ENCODE measurements around the gene DDR2. TPM values are rescaled to one million over a fixed set of nuclear protein-coding genes. Genes with fewer than 3 reads are reported as not detected.
A peak's percentile ranks its signal among the peaks of the same experiment; 100 is the strongest.

The DDR2 gene
- total RNA-seq, 1 donor from 2014 or later: 0.69 TPM

DNA sequence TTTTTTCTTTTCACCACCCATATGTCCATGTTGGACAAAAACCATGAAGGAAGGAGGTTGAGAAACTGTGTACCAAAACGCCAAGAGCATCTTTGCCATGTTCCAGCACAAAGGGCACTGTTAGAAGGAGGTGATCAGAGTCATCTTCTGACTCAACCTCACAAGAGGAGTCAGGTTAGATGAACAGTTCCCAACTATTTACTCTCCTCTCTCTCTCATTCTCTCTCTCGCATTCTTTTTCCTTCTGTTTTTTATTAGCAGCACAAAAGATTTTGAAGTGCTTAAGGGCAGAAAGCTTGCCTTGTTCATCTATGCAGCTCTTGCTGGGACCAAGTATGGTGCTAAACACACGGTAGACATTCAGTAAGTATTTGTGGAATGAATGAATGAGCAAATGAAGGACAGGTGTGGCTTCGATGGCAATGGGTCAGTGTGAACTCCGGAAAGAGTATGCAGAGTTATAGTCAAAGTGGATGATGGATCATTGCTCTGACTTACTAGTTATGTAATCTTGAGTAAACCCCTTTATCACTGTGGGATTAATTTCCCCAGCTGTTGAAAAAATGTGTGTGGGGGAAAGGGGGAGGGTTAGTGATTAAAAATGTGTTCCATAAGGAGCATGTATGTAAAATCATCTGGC, 33.9 kb downstream of the DDR2 start:
- Histone ChIP-seq H3K4me1 (peaks cover 12% of the 10 kb centered on the region), H3K9ac (no peak overlapping the region), H3K9me3 (ENCODE audit: low read depth) (no peaks in the 10 kb centered on the region), H2AFZ (replicated peaks) (peak overlapping the region; percentile 52), H3K79me2 (ENCODE audit: low read depth) (no peaks in the 10 kb centered on the region), H3K36me3 (no peaks in the 10 kb centered on the region), H4K20me1 (ENCODE audit: low read depth) (no peaks in the 10 kb centered on the region), H3F3A (ENCODE audit: low read depth) (peaks cover 7% of the 10 kb centered on the region), H3K4me2 (no peak overlapping the region), H3K4me3 (no peak overlapping the region), H3K27ac (no peak overlapping the region), H3K27me3 (no peaks in the 10 kb centered on the region)
- Mint-ChIP-seq H3K9me3 (no peaks in the 10 kb centered on the region), H3K4me3 (no peak overlapping the region), H3K27ac (no peak overlapping the region), H3K4me1 (no peaks in the 10 kb centered on the region), H3K27me3 (ENCODE audit: insufficient read depth, low read depth) (no peaks in the 10 kb centered on the region), H3K36me3 (no peaks in the 10 kb centered on the region)
- no peak for DNase-seq (ENCODE audit: low spot score)
- TF ChIP-seq EZH2 (IDR thresholded peaks at IDR 0.05): no peak
- TF ChIP-seq EZH2phosphoT487 (IDR thresholded peaks at IDR 0.05): no peak
- TF ChIP-seq, protein P1, sequence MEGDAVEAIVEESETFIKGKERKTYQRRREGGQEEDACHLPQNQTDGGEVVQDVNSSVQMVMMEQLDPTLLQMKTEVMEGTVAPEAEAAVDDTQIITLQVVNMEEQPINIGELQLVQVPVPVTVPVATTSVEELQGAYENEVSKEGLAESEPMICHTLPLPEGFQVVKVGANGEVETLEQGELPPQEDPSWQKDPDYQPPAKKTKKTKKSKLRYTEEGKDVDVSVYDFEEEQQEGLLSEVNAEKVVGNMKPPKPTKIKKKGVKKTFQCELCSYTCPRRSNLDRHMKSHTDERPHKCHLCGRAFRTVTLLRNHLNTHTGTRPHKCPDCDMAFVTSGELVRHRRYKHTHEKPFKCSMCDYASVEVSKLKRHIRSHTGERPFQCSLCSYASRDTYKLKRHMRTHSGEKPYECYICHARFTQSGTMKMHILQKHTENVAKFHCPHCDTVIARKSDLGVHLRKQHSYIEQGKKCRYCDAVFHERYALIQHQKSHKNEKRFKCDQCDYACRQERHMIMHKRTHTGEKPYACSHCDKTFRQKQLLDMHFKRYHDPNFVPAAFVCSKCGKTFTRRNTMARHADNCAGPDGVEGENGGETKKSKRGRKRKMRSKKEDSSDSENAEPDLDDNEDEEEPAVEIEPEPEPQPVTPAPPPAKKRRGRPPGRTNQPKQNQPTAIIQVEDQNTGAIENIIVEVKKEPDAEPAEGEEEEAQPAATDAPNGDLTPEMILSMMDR (IDR thresholded peaks at IDR 0.05): no peak

DNA sequence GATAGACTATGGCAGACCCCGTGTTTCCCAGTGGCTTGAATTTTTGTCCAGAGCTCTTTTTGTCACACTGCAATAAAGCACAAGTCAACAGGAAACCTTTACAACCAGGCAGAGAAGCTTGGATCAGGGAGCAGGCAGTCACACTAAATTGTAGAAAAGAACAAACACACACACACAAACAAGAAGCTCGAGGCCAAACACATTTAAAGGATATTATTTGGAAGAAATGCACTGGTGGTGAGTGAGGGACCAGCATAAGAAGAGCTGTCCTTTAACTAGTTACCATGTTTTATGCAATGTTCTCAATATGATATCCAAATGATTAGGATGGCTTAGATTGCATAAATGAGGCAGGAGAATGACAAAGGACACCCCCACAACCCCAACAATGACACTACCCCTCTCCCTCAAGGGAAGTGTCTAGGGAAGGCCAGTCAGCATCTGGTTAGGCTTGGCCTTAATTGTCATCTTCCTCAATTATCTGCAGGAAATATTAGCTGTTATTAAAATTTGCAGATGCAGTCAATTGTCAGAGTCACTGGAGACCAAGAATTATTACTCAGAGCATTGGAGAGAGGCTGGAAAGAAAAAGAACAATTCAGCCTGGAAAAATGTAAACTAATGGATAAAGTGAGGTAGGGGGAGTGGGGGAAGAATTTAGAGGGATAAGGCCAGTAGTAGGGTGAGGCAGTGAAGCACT, 35.3 kb downstream of the DDR2 start:
- no peaks in the 10 kb centered on the region for H3K27me3 ChIP-seq
- H4K20me1 ChIP-seq (ENCODE audit: low read depth): no peaks in the 10 kb centered on the region
- no peaks in the 10 kb centered on the region for H3K79me2 ChIP-seq (ENCODE audit: low read depth)
- peaks cover 7% of the 10 kb centered on the region for H3F3A ChIP-seq (ENCODE audit: low read depth)
- Mint-ChIP-seq H3K9me3 (no peaks in the 10 kb centered on the region), H3K4me1 (no peaks in the 10 kb centered on the region), H3K4me3 (no peak overlapping the region), H3K27me3 (ENCODE audit: insufficient read depth, low read depth) (no peaks in the 10 kb centered on the region), H3K27ac (no peak overlapping the region), H3K36me3 (no peaks in the 10 kb centered on the region)
- DNase-seq (ENCODE audit: low spot score): no peak
- TF ChIP-seq, protein P1 (IDR thresholded peaks at IDR 0.05): no peak
- TF ChIP-seq EZH2phosphoT487 (IDR thresholded peaks at IDR 0.05) (no peak), EZH2 (IDR thresholded peaks at IDR 0.05) (no peak)
- no peak overlapping the region for H2AFZ ChIP-seq (replicated peaks)
- no peak overlapping the region for H3K4me3 ChIP-seq
- H3K4me1 ChIP-seq: peaks cover 12% of the 10 kb centered on the region
- H3K4me2 ChIP-seq: no peak overlapping the region
- no peak overlapping the region for H3K9ac ChIP-seq
- H3K9me3 ChIP-seq (ENCODE audit: low read depth): no peaks in the 10 kb centered on the region
- no peaks in the 10 kb centered on the region for H3K36me3 ChIP-seq
- no peak overlapping the region for H3K27ac ChIP-seq

DNA sequence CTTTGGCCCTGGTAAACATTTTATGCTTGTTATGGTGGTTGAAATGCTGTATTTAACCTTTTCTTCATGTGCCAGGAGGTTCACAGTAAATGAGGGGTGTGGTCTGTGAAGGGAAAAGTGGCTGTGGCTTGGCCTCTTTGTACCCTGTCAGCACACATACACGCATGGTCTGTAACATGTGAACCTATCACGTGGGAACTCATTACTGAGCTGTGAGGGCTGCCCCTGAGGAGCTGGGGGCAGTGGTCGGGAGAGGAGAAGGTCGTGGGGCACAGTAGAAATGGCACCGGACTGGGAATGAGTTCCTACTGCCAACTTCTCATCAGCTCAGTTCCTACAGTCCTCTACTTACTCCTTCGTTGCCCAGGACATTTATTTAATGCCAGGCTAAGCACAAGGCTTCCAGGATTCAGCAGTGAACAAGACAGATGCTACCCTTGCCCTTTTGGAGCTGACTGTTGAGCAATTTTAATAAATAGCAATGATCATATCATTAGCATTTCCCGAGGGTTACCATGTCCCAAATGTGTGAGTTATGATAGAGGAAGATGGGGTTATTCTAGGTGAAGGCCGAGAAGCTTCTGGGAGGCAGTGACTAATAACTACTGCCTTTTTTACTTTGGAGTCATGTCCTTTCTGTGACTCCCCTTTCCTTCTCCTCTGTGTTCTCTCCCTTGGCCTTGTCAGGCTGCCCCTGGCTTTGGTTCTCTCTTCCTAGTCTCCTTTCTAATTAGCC, 38.8 kb downstream of the DDR2 start:
- no peak overlapping the region for H3K9ac ChIP-seq
- no peak overlapping the region for H3K4me2 ChIP-seq
- H3K36me3 Mint-ChIP-seq: no peaks in the 10 kb centered on the region
- H3K27me3 ChIP-seq: no peaks in the 10 kb centered on the region
- H3K79me2 ChIP-seq (ENCODE audit: low read depth): no peaks in the 10 kb centered on the region
- H2AFZ ChIP-seq (replicated peaks): no peak overlapping the region
- peaks cover 13% of the 10 kb centered on the region for H3K4me1 Mint-ChIP-seq
- peaks cover 3% of the 10 kb centered on the region for H3K27me3 Mint-ChIP-seq (ENCODE audit: insufficient read depth, low read depth)
- TF ChIP-seq EZH2phosphoT487 (IDR thresholded peaks at IDR 0.05) (no peak), EZH2 (IDR thresholded peaks at IDR 0.05) (no peak)
- TF ChIP-seq, protein P1 (IDR thresholded peaks at IDR 0.05): no peak
- DNase-seq (ENCODE audit: low spot score): no peak
- no peaks in the 10 kb centered on the region for H3K9me3 Mint-ChIP-seq
- H3K9me3 ChIP-seq (ENCODE audit: low read depth): no peaks in the 10 kb centered on the region
- H3F3A ChIP-seq (ENCODE audit: low read depth): no peaks in the 10 kb centered on the region
- peaks cover 7% of the 10 kb centered on the region for H3K4me1 ChIP-seq
- no peak overlapping the region for H3K4me3 Mint-ChIP-seq
- H4K20me1 ChIP-seq (ENCODE audit: low read depth): no peaks in the 10 kb centered on the region
- H3K27ac Mint-ChIP-seq: no peak overlapping the region
- H3K4me3 ChIP-seq: no peak overlapping the region
- no peaks in the 10 kb centered on the region for H3K36me3 ChIP-seq
- no peak overlapping the region for H3K27ac ChIP-seq
